Activated CD4-positive, alpha-beta T cell treated with anti-CD3 and anti-CD28 coated beads, Interleukin-2, amount 50 U/mL, for 16 hours (primary cell): ENCODE results near the gene SRRM3.
"Not testable (repeated sequence)": the region's sequence is repeated elsewhere in the genome, so short reads cannot be mapped to it uniquely, and the experiment has no call there.

Experiments
- DNase-seq: peaks from one replicate; pipeline ENCODE4 v3.0.0-alpha.2; 2020

SRRM3 gene

DNA sequence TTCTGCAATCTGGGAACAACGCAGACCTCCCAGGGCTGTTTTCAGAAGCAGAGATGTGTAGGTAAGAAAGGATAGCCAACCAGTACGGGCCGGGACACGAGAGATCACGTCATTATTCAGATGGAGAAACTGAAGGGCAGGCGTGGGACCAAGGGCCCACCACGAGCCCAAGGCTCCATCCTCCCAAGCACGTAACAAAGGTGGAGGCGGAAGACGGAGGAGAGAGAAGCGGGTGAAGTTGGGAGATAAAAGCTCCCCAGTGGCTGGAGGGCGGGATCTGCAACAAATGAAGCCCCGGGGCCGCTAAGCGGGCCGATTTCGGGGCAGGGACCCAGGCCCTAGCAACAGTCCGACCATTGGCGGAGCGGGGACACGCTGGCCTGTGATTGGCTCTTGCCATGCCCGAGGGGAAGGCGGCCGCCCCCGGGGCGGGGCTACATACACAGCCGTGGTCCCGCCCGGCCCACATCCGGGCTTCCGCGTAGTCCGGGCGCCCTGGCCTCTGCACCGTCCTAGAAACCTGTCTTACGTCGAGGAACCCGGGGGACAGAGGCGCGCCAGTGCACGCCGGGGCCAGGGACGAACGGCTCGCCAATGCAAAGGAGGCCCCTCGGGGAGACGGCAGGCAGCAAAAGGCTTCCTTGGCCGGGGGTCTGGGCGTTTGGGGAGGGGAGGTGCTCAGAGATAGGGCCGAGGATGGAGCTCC, 116.2 kb downstream of the SRRM3 start:
- peak; percentile 97 for DNase-seq

DNA sequence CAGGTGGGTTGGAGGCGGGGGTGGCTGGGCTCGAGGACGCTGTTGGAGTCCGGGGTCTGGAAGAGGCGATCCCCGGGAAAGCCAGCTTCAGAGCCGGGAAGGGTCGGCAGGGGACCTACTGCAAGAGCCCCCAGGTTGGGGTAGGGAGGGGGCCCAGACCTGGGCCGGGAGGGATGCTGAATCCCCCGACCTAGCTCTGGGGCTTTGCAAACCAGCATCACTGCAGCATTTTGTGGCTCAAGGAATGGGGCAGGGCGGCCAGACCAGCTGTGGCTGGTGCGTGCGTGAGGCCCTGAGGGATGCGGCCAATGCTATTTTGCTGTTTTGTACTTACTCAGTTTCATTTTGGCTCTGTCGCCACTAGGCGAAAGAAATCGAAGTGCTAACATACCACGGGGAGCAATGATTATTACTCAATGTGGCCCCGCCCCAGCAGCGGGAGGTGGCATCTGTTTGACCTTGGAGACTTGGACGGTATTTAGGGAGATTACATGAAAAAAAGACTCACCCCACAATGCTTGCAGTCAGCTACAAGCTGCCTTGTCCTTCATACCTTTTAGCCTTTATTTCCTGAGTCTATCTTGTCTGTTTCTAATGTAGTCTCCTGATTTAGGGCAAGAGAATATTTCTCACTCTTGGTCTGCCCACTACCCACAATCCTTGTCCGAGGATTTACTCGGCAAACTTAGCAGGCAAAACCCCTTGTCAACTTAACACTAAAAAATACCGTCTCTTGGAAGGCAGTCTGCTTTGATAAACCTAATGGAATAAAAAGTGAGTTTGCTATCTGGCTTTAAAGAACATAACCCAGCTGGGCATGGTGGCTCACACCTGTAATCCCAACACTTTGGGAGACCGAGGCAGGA, 117.0 kb downstream of the SRRM3 start:
- peak; percentile 90 for DNase-seq

DNA sequence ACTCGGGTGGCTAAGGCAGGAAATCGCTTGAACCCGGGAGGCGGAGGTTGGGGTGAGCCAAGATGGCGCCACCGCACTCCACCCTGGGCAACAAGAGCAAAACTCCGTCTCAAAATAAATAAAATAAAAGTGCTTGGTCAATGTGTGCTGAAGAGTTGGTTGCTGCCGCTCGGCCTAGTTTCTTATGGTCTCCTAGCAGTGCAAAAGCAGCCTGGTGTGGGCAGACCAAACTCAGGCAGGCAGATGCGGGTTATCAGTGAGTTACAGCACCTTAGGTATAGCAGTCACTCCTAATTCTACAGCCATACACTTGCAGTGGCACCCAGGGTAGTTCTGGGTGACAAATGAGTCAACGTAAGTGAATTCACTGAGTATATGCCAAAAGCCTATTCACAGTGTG, 123.4 kb downstream of the SRRM3 start:
- no peak for DNase-seq

DNA sequence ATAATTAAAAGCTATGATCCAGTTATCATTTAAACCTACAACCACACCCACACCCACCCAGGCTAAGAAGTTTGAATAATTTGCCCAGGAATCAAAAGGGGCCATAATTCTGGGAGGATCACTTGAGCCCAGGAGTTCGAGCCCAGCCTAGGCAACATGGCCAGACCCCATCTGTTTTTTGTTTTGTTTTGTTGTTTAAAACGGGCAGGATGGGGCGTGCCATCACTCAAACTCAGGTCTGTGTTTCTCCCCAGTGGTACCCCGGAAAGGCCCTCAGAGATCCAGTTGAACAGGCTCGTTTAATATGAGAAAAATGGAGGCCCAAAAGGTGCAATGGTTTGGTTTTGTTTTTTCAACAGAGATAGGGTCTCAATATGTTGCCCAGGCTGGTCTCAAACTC, 124.1 kb downstream of the SRRM3 start:
- DNase-seq: no peak

DNA sequence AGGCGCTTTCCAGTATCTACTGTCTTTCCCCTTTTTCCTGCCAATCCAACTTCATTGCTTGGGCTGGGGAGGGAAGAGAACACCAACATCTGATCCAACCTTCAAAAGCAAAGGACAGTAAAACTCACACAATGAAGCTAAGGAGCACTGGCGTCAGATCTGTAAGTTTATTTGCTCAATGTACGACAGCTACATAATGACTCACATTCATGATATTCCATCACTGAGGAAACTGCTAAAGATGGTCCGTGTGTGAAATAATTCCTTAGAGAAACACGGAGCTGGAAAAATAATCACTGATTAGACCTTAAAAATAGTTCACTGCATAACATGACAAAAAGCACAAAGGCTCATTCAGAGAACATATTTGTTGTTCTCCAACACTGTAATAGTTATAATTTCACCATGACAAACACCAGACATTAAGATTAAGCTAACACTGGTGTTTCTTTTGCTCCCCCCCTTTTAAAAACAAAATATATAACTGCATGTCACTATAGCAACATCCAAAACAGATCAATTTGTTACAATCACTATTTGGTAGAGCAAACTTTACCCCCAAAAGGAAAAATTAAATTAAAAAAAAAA, 125.0 kb downstream of the SRRM3 start:
- no peak for DNase-seq

DNA sequence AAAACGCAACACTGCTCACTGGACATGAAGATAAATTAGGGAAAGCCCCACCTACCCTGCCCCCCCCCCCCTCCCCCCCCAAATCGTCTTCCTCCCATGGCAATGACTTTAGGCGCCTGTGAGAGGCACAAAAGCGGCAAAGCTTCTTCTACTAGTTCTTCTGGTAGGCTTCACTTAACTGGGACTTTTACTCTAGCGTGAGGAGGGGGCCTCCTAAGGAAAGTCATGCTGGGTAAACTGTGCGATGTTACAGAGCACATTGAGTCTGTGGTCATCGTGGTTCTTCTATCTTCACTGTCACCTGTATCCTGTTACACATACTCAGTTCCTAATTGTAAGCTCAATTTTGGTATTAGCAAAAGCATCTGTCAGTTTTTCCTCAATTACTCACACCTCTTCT, 125.9 kb downstream of the SRRM3 start:
- no peak for DNase-seq

DNA sequence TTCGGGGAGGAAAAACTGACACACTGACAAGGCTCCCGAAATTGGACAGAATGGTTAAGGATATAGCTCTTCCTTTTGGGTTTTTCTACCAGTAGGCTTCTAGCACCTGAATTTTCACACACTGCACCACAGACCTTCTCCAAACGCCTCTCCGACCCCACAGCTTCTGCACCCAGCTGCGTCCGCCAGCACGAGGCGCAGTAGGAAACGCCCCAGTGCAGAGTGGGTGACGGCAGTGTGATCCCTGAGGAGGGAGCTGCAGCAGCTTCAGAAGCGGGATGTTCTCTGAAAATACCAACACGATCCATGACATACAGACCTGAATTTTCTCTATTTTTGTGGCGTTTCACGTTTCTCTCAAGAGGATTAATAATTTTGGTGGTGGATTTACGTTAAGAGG, 126.7 kb downstream of the SRRM3 start:
- no peak for DNase-seq

DNA sequence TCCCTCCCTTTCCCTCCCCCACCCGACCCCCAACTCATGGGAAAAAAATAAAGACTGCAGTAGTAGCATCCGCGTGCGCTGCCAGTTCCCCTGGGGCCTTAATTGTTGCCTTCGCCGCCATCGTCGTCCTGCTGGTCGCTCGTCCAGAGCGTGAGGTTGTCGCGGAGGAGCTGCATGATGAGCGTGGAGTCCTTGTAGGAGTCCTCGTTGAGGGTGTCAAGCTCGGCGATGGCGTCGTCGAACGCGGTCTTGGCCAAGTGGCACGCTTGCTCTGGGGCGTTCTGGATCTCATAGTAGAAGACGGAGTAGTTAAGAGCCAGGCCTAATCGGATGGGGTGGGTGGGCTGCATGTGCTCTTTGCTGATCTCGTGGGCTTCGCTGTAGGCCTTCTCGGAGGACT, 127.8 kb downstream of the SRRM3 start:
- DNase-seq: no peak

DNA sequence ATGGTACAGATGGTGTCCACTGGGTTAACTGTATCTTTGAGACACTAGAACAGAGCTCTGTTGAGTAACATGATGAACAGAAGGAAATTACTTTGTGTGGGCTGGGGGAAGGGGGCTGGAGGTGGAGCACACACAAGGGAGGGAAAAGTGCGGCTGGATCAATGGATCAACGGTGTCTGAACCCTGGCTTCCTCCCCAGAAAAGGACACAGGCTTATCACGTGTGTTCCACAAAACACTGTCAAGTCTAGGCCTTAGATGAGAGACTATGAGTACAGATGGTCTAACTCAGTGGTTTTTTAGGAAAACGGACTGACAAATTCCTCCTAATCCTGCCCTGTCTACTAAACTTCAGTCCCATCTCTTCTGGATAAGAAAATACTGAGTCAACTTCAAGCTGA, 128.6 kb downstream of the SRRM3 start:
- DNase-seq: no peak

DNA sequence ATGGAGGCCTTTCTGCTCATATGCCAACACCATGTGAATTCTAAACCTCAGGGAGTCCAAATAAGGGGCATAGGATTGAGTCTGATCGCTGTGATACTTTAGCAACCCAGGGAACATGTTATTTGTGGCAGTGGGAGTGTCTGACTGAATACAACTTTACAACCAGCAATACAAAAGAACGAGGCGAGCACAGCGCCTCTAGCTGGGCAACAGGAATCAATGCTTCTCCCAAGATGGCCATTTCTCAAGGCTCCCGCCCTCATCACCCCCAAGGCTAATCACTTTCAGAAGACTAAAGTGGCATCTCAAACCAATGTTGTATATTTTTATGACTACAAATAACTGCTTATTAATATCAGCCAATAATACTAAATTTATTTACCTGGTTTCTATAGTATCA, 129.0 kb downstream of the SRRM3 start:
- DNase-seq: no peak

DNA sequence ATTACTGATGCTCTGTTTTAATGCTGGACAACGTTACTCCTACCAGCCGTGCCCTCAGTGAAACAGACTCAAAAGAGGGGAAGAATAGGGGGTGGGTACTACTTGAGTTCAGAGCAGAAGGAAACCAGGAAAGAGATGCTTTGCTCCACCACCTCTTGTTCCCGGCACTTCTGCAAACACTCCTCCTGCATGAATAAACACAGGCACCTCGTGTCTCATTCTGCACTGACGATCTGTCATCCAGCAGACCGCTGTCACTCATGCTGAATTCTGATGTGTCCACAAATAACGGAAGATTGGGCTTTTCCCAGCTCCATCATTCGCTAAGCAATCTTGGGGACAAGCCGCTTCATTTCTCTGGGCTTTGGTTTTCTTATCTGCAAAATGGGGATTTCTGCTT, 130.4 kb downstream of the SRRM3 start:
- DNase-seq: no peak

DNA sequence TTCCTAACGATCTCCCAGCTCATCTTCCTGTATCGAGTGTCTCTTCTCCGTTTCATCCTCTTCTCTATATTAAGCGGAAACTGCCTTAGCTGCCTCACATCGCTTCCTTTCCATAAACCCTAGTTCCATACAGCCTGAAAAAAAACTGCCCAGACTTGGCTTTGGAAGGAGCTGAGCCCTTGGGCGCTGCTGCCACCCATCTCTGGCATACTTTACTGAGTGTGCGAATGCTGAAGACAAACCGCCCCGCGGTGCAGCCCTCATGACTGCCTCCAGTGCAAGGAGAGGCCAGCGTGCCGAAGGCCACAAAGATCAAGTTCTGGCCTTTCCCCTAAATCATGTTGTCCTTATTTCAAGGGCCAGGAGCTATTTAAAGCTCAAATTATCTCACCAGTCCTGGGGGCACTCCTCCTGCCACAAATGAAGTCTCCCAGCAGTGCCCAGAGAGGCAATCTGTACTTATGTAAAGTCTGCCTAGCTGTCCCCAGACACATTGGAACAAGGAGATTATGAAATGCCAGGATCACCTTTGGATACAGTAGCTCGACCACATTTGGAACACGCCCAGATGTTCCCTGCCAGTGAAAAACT, 131.9 kb downstream of the SRRM3 start:
- no peak for DNase-seq

DNA sequence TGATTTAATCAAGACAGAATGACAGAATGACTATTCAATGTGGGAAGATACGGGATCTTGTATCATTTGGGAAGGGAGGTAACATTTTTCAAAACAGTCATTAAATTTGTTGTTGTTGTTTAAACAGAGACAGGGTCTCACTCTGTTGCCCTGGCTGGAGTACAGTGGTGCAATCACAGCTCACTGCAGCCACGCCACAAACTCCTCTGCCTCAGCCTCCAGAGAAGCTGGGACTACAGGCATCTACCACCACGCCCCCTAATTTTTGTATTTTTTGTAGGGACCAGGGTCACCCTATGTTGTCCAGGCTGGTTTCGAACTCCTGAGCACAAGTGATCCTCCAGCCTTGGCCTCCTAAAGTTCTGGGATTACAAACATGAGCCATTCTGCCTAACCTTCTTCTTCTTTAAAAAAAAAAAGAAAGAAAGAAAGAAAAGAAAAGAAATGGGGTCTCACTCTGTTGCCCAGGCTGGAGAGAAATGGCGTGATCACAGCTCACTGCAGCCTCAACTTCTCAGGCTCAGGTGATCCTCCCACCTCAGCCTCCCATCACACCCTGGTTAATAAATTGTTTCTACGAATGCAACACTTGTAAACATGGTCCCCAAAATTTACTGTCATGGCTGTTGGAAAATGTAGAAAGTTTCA, 132.7 kb downstream of the SRRM3 start:
- DNase-seq: no peak

DNA sequence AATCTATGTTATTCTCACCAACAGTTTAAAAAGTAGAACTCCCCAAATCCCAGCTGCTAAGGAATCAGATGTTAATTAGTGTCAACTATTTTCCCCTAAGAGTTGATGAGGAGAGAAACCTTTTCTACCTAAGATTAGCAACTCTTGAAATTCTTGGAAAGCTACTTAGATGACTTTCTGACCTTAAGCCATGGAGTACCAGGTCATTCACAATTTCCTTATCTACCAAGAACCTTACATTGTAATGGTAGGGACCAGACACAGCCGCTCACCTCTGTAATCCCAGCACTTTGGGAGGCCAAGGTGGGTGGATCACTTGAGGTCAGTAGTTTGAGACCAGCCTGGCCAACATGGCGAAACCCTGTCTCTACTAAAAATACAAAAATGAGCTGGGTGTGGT, 133.7 kb downstream of the SRRM3 start:
- not testable (repeated sequence) for DNase-seq

DNA sequence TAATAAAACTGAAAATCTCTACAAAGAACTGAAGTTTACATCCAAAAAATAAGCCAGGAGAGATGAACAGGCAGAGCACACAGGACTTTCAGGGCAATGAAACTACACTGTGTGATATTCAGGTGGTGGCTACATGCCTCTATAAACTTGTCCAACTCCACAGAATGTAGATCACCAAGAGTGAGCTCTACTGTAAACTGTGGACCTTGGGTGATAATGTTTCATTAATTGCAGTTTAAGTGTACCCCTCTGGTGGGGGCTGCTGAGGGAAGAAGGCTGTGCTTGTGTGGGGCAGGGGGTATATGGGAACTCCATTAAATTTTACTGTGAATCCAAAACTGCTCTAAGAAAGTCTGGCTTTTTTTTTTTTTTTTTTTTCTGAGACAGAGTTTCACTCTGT, 134.4 kb downstream of the SRRM3 start:
- DNase-seq: no peak
